Left kidney (tissue), 2 donors: ENCODE measurements around the gene PKD1L1. TPM values are rescaled to one million over a fixed set of nuclear protein-coding genes. Genes with fewer than 3 reads are reported as not detected.

Experiments used
- DNase-seq: peaks from one replicate; pipeline ENCODE4 v3.0.0-alpha.2; 2013
- polyA plus RNA-seq: library from polyadenylated mRNA; unstranded; fragments of 120-200 nt; gene quantifications from one replicate; pipeline ENCODE4 v1.2.1, GENCODE V29; 2013; ENCODE audit not compliant: insufficient read length

Gene PKD1L1
- polyA plus RNA-seq, 1 donor: 0.32 TPM

GRCh38 chr7:47877336-47877735, 70.9 kb downstream of the PKD1L1 start:
- no peak for DNase-seq

GRCh38 chr7:47875998-47876744, 72.1 kb downstream of the PKD1L1 start:
- DNase-seq: no peak

DNA sequence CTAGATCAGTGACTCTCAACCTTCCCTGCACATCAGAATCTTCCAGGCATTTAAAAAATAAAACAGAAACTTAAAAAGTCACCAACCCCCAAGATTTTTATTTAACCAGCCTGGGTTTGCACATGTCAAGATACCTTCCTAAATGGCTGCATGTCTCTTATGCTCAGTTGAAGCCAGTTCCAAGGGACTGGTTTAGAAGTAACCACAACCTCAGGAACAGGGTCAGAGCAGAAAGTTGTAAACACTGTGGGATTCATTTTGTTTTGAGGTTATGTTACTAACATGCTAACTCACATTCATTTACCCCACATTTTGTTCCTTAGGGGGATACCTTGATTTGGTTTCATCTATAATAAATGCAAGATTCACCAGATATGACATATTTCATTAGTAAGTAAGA, 72.9 kb downstream of the PKD1L1 start:
- no peak for DNase-seq

GRCh38 chr7:47873762-47874161, 74.5 kb downstream of the PKD1L1 start:
- no peak for DNase-seq

DNA sequence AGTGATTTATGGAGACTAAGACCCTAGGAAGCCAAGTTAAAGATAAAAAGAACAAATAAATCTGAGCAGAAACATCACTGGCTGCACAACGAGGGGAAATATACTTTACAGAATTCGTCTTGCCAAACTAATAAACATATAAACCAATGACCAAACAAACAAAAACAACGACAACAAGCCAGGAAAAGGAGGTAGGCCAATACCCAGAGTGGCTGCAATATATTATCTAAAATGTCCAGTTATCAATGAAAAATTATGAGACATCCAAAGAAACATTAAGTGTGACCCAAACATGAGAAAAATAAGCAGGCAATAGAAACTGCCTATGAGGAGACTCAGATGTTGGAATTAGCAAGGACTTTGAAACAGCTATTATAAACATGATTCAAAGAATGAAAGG, 81.0 kb downstream of the PKD1L1 start:
- DNase-seq: no peak

- no peak for DNase-seq
Measured at GRCh38 chr7:47866120-47866519, 82.1 kb downstream of the PKD1L1 start.

DNA sequence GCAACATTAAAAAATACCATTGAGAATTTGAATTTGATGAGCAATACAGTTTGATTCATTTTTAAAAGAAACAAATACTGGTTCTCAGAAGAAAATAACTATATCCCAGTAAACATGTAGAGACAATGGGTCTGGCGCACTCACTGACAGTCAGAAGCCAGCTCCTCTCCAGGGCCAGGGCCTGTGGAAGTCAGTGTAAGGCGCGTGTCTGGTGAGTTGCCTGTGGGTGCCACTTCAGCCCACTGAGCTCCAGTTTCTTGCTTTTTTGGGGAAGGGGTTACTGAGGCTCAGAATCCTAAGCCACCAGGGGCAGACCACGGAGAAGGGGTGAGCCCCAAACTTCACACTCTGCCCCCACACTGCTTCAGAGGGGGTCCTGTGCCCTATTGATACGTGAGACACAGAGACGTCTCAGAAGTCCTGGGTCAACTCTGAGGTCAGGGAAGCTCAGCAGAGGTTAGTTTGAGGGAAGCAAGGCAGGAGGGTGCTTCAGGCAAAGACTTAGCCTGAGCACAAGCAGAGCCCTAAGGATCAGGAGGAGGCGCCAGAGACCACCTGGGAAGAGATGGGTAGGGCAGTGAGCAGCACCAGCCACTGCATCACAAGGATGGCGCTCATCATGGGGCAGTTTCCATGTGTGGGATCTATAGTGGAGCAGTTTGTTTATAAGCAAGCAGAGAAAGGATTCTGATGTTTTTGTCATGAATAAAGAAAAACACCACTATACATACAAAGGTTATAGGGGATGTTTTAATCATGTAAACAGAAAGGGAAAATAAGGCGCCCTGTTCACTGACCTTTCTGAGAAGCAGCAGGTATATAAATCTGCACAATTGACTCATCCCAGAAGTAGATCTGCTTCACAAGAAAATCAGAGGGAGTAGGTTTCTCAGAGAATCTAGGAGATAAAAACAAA, 95.7 kb downstream of the PKD1L1 start:
- DNase-seq: no peak

GRCh38 chr7:47847207-47847606, 101.1 kb downstream of the PKD1L1 start:
- DNase-seq: no peak

GRCh38 chr7:47846138-47846836, 102.0 kb downstream of the PKD1L1 start:
- DNase-seq: no peak

DNA sequence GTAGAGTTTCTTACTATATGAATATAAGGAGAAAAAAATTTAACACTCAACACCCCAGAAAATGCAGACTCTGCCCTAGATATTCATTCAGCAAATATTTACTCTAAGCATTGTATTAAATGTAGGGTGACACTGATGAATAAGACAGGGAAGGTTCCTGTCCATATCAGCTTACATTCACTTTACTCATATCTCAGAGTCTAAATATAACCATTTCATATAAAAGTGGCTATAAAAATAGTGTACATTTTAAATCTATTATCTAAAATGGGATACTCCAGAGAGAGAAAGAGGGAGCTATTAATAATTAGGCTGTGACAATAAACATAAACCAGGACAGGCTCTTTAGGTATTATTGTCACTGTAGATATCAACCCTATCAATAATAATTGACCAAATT, 104.0 kb downstream of the PKD1L1 start:
- DNase-seq: no peak

GRCh38 chr7:47843291-47843690, 105.0 kb downstream of the PKD1L1 start:
- DNase-seq: no peak

DNA sequence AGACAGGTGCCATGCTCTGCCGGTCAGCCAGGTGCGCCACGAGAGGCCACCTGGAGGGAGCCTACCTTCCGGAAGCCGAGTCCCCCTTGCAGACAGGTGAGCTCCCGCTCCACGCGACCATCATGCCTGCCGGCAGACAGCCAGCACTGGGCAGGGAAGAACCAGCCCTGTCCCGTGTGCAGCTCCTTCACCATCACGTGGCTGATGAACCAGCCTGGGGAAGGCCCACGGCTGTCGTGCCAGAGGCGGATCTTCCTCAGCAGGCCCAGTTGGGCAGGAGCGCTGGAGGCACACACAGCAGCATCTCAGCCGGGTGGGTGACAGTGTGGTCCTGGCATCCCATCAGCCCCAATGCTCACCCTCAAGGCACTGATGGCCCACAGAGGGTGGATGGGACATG, 108.9 kb downstream of the PKD1L1 start:
- no peak for DNase-seq

DNA sequence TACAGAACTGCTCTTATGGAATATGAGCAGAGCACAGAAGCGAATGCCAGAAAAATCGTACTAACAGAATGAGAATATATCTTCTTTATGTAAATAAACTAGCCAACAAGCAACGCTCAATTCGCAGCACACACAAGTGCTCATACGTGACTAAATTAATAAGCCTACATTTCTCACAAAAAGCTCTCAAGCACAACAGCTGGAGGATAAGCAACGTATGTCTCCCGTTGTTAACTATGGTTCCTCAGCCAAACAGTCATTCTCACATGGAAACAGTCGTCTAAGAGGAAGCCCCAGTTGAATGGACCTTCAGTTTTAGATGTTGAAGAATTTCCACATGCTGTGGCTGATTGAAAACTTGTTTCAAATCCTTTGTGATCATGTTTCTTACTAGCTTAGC, 110.4 kb downstream of the PKD1L1 start:
- no peak for DNase-seq

- DNase-seq: no peak
Measured at GRCh38 chr7:47836503-47837202, 111.6 kb downstream of the PKD1L1 start.

DNA sequence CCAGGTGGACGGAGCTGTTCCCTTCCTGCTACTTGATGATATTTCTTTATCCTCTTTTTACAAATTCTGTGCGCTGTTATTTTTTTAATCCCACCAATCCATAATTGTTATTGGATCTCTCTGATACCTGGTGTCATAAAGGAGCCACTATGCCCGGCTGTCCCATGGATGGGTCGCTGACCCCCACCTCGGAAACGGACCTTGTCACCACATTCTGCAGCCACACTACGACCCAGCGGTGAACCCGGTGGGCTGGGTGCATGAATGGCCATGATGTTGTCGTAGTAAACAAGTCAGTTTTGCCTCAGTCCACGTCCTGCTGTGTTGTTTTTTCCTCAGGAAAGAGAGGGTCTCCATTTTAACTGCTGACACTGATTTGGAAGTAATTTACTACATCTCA, 112.2 kb downstream of the PKD1L1 start:
- no peak for DNase-seq

DNA sequence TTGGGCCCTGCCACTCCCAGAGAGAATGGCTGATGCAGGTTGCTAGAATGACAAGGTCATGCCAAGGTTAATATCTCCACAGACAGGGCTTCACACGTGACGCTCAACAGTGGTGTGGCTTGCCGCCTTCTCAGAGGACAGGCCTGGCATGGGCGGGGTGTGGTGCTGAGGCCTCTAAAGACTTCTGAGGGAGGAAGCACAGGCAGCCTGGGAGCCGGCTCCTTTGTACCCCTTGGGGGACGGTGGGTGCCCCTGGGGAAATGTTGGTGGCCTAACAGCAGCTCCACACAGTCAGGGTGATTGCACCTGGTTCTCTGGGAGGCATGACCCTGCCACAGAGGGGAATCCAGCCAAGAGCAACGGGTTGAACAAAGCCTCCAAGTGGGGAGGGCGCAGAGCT, 115.1 kb downstream of the PKD1L1 start:
- DNase-seq: no peak

- DNase-seq: no peak
Measured at GRCh38 chr7:47832105-47832715, 116.1 kb downstream of the PKD1L1 start.

- no peak for DNase-seq
Measured at GRCh38 chr7:47830015-47830414, 118.3 kb downstream of the PKD1L1 start.

DNA sequence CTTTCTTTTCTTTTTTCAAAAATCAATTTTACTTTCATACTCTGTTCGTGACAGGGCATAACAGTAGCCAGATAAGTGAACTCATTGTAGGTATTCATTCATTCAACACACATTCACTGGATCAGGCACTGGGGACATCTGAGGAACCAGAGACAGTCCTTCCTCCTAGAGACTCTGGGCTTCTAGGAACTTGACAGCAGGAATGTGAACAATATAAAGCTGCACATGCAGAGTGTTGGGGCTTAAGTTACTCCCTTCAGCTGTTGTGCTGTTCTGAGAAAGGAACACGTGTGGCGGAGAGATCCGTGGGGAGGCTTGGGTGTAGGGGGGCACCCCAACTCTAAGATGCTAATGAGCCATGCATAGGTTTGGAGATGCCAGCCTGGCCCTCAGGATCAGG, 120.4 kb downstream of the PKD1L1 start:
- DNase-seq: peak; percentile 7

DNA sequence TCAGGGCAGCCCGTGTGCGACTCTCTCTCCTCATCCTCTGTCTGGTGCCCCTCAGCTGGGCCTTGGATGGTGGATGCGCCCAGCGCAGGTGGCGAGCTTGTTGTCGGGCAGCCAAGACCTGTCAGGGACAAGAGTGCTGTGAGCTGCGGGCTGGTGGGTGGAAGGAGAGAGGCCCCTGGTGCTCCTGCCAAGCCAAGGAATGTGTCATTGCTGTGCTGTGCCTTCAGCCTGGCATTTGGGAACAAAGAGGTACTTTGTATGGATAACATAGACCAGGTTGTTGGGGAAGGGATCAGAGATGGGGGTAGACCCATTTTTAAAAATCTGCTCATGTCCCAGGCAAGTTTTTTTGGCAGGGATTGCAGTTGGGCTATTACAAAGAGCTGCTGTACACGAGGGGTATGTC, 120.9 kb downstream of the PKD1L1 start:
- no peak for DNase-seq

DNA sequence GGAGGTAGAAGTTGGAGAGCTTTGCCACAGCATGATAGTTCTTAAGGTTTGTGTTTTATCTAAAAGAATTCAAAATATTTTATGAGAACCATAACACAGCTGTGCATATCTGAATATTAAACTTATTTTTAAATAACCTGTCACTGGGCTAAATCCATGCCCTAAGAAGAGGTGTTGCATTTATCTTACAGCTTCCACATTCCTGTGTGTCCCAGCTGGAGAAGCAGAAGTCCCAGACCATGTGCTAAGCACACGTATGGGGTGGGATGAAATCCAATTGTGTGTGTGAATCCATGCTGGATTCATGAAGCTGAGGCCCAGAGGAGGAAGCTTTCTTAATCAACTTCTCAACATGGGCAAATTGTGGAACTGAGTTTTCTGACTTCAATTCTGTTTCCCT, 121.5 kb downstream of the PKD1L1 start:
- DNase-seq: no peak

GRCh38 chr7:47819607-47819920, 128.7 kb downstream of the PKD1L1 start:
- no peak for DNase-seq
